GM18526 (cell line): ENCODE results near the gene EFTUD2.

ENCODE experiments used
- POLR2A ChIP-seq: IDR thresholded peaks from 3 replicates; pipeline ENCODE4 v1.6.1; 2011; ENCODE audit not compliant: insufficient read length; ENCODE audit errors: extremely low read depth

Gene EFTUD2

DNA sequence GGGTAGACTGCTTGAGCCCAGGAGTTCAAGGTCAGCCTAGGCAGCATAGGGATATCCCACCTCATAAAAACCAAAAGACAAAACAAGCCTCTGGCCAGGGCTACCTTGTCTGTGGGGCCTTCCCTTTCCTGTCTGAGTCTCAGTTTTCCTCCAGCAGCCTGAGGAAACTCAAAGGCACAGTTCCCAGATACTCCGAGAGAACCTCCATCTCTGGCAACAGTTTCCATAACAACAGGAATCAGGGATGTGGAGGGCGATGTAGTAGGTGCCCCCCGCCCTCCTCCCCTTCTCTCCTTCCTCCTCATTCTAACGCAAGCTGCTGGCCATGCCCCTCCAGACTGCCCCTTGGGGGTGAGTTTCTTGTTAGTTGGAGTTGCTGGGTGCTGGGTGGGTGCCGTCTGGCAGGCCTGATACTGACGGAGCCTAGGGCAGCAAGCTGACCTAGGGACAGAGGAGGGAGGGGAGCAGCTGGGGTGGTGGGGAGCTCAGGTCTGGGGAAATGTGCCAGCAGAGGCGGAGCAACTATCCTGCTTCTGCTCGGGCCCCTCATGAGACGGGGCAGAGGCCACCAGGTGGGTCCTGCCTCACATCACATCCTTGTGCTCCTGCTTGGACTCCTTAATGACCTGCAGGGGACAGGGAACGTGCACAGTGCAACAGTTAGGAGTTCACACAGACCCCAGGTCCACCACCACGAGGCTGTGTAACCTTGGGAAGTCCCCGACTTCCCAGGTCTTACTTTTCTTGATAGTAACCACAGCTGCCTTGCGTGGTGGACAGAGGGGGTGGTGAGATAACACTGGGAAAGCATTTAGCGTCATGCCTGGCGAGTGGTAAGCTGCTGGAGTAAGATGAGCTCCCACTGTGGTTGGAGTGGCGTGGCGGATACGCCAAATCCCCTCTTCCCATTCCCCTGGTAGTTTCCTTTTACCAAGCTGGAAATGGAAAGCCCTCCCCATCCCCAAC, 7.8 kb upstream of the EFTUD2 start:
- TF ChIP-seq POLR2A = no peak

DNA sequence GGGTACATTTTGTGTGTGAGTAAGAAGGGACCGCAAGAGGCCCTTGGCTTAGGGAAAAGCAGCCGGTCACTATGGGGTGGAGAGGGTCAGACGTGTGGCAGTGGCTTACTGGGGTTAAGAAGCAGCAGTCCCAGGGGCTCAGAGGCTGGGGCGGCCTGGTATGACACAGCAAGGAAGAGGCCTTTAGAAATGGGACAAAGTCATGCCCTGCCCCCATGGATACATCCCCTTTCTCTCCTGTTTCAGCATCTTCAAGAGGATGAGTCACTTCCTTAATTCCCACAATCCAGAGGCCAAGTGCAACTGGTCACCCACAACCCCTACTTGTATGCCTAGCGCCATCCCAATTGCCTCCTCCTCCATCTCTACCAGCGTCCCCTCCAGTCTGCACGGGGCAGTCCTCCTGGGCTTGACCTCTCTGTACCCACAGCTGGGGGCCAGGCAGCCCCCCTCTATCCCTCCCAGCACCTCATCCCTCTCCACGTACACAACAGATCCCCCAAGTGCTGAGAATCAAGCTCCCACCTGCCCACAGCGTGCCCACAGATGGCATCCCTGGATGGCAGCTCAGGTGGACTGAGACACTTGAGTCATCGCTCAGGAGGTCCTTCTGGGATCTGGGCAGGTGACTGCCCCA, 6.9 kb upstream of the EFTUD2 start:
- TF ChIP-seq POLR2A = no peak

DNA sequence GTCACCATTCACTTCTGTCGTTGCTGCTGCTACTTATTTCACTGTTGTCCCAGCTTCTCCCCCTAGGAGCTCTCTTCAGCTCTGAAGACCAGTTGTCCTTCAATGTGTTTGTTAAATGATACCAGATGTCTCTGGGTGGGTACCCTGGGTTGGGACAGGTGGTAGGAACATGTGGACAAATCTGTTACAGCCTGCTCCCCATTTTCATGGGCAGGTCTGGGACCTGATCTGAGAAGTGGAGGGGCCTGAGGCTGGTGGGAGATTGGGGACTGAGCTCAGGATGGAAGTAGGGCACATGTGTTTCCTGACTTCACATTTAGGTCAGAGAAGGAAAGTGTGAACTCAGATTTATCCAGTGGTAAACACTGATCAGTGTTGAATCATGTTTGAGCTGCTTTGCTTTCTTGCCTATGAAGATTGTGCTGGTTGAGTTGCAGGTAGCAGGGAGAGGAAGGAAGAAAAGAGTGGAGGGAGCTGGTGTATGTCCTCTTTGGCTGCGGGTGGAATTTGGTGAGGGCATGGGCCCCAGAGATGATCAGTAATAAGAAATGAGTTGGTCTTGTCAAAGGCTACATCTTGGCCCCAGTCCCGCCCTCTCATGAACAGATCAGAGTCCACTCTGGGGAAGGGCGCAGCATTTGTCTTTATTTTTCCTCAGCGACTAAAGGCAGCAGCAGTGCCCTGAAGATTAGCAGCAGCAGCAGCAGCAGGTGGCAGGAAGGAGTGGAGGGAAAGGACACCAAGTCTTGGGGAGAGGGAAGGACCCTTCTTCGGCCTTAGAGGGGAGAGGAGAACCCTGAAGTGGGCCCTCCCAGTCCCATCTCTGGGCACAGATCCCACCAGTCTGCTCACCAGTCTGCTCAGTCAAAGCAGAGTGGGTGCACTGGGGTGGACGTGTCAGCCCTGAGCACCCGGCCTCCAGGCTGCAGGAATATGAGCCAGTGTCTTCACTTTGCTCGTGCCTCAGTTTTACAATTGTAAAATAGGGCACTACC, 6.1 kb upstream of the EFTUD2 start:
- TF ChIP-seq POLR2A = no peak

DNA sequence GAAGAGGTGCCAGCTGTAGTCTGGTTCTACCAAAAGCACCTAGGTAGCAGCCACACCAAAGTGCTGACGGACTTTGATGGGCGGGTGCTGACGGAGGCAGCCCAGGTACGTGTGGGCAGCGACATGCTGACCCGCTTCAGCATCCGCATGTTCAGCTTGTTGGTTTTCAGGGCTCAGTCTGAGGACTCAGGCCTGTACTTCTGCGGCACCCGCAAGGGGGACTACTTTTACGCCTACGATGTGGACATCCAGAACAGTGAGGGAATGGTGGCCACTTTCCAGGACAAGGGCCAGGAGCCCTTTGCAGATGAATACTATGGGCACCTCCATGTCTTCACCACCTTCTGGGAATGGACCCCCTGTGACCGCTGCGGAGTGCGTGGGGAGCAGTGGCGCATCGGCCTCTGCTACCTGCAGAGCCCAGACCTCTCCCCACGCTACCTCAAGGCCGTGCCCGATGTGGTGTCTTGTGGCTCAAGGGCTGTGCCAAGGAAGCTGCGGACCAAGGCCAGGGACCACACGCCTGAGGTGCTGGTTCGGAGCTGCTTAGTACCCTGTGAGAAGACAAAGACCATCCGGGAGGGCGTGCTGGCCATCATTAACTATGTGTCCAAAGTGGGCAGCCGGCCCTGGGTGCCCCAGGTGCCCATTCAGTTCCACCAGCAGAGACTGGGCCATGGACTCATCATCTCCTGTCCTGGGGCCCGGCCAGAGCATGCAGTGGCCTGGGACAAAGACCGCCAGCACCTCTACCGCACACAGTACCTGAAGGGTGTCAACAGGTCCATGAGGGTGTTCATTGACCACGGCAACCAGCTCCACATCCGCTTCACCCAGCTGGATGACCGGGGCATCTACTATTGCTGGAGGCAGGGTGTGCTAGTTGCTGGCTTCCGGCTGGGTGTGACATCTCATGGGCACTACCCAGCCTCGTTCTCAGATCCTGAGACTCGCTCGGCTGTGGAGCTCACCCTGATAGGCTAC, 5.0 kb upstream of the EFTUD2 start:
- no peak for TF ChIP-seq POLR2A

DNA sequence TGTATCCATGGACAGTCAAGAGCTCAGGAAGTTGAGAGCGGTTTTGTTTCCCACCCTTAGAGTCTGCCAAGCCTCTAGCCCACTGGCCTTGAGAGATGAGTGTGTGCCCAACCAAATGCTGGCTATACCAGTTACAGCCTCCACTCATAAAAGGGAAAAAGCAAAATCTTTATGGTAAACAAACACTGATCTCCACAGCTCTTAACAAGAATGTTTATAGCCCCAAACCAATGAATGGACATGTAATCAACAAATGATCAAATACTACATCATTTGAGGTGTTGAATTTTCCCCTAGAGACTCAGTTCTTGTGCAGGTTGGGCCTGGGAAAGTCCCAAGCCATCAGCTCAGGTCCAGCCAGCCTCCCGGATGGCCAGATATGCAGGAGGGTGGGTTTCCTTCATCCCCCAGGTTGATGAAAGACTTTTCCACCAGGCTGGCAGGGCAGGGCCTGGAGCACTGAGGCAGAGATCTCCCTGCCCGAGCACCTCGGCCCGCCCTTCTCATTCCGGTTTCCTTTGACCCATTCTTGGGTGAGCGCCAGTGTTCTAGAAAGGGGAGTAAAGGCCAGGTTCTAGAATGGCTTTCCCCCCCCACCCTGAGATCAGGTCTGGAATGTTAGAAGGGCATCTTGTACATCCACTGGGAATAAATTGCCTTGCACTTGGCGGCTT, 3.9 kb upstream of the EFTUD2 start:
- no peak for TF ChIP-seq POLR2A

DNA sequence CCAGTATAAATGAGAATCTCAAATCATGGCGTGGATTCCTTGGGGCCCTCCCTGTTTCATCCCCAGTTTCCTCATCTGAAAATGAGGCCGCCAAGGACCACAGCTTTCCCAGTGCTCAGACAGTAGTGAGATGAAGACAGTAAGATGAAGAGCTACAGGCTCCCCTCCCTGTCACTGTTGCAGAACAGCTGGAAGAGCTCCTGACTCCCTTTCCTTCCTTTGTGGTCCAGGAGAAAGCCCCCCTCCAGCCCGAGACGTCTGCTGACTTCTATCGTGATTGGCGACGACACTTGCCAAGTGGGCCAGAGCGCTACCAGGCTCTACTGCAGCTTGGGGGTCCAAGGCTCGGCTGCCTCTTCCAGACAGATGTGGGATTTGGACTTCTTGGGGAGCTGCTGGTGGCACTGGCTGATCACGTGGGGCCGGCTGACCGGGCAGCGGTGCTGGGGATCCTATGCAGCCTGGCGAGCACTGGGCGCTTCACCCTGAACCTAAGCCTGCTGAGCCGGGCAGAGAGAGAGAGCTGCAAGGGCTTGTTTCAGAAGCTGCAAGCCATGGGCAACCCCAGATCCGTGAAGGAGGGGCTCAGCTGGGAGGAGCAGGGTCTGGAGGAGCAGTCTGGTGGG, 3.0 kb upstream of the EFTUD2 start:
- TF ChIP-seq POLR2A = no peak

DNA sequence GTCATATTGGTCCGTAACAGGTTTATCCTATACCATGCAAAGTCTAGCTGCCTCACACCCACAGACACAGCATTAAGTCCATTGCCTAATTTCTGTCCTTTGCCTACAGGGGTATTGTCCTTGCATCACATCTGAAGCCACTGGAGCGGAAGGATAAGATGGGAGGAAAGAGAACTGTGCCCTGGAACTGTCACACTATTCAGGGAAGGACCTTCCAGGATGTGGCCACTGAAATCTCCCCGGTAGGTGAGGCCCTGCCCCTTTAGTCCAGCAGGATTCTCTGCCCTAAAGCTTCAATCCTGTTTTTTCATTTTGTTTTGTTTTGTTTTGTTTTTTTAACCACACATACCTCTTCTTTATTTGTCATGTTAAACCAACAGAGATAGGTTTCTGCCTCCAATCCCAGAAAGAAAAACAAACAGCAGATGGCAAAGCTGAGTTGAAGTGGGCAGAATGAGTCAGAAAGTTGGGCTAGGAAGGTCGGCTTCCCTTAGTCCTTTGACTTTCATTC, 2.2 kb upstream of the EFTUD2 start:
- no peak for TF ChIP-seq POLR2A

DNA sequence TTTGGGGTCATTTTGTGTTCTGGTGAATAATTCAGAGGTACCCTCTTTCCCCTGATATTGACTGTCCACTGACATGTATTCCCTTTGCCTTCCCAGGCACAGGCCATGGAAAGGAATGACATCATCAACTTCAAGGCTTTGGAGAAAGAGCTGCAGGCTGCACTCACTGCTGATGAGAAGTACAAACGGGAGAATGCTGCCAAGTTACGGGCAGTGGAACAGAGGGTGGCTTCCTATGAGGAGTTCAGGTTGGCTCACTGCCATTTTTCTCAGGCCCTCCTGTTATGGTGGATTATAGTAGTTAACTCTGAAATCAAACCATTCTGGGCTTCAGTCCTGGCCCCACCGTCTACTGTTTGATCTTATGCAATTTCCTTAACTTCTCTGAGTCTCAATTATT, 1.6 kb upstream of the EFTUD2 start:
- no peak for TF ChIP-seq POLR2A

DNA sequence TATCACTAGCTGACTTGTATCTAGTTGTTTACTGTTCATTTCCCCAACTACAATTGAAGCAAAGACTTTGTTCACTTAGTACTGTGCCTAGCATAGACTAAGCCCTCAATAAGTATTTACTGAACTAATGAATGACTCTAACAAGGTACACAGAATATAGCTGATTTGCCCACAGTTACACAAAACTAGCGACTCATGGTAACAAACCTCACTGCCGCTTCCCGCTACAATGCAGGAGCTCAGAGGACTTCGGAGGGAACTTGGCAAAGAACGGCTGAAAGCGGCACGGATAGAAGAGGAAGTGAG, 524 bp downstream of the EFTUD2 start:
- TF ChIP-seq POLR2A = no peak

DNA sequence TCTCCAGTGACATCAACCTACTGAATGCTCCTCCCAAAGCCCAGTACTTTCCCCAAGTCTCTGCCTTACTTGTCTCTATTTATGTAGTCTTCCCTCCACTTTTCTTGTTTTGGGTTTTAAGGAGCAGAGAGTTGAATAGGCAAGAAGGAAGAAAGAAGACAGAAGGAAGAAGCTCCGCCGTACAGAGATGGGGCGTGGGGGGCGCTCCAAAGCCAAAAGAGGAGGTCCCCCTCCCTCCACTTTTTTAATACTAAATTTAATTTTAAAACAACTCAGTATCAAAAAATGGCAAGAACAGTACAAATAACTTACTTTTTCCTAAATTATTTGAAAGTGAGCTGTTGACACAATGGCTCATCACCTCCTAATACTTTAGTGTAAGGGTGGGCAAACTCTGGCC, 4.6 kb downstream of the EFTUD2 start:
- no peak for TF ChIP-seq POLR2A

DNA sequence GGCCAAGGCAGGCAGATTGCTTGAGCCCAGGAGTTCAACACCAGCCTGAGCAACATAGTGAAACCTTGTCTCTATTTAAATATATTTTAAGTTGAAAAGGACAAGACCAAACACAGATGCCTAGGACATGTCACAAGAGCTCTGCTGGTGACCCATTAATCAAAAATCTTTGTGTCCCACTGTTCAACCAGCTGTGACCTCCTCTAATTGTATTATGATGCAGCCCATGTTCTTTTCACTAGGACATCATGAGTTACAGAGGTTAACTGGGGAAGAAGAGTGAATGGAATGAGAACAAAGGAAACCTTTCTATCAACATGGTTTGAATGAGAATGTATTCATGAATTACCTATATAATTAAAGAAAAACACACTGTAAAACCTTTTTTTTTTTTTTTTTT, 7.0 kb downstream of the EFTUD2 start:
- TF ChIP-seq POLR2A = no peak

DNA sequence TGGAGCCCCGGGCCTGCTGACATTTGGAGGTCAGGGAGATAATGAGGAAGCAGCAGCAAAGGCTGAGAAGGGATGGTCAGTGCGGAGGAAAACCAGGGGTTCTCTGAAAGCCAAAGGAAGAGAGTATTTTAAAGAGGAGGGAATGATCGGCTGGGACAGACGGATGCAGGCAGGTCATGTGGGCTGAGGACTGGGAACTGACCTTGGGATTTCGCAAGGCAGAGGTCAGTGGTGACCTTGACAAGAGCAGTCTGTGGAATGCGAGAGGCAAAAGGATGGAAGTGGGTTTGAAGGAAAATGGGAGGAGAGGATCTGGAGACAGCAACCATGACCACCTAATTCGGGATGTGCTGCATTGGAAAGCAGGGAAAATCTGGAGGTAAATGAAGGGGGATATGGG, 10.2 kb downstream of the EFTUD2 start:
- TF ChIP-seq POLR2A = no peak

DNA sequence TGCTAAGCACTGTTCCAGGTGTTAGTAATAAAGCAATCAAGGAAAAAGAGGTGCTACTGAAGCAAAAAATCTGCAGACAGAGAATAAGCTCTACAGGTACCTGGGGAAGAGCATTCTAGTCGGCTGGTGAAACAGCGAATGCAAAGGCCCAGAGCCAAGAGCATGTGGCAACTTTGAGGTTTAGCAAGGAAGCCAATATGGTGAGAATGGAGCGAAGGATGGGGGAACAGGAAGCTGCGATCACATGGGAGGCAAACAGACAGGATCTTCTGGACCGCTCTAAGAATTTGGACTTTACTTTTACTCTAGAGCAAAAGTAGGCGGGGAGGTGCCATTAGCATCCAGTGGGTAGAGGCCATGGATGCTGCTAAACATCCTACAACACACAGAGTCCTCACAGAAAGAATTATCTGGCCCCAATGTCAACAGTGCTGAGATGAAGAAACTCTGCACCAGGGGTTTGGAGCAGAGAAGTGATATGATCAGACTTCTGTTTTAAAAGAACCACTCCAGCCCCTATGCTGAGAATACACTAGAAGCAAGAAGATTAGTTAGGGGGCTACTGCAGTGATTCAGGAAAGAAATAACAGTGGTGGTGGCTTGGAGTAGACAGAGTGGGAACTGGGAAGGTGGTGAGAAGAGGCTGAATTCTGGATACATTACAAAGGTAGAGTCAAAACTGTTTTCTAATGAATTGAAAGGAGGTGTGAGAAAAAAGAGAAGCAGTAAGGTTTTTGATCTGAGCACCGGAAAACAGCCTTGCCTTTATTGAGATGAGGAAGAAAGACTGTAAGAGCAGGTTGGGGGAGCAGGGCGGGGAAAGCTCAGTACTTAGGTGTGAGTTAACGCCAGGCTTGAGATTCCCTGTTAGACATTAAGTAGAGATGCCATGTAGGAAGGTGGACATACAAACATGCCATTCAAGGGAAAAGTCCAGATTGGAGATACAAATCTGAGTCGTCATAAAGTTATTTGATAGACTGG, 11.0 kb downstream of the EFTUD2 start:
- TF ChIP-seq POLR2A = no peak
